CD14-positive monocyte (primary cell): ENCODE data around the gene TIMM50. TPM values are rescaled to one million over a fixed set of nuclear protein-coding genes. Genes with fewer than 3 reads are reported as not detected.
A peak's percentile ranks its signal among the peaks of the same experiment; 100 is the strongest.

Experiments used
- DNase-seq, 3 donors: peaks; one replicate each; pipeline ENCODE4 v3.0.0-alpha.2; 2011 to 2022
- H2AFZ ChIP-seq: 2 replicates; pipeline ENCODE4 v1.6.0; 2012; ENCODE audit warnings: mild to moderate bottlenecking, low read depth, low read length, inconsistent platforms; ENCODE audit not compliant: insufficient read depth, poor library complexity, severe bottlenecking
- H3K27ac ChIP-seq, 2 donors: 1 replicate in 1 of 2; 2 replicates in 1 of 2; pipeline ENCODE4 v1.5.1; 2012 to 2013; ENCODE audit warnings: low read length in 2 of 2, control low read depth in 1 of 2, inconsistent platforms in 1 of 2, low read depth in 1 of 2, mild to moderate bottlenecking in 1 of 2
- H3K27me3 ChIP-seq, 2 donors: one replicate each; pipeline versions ENCODE4 v1.6.0 to v1.6.1; 2011 to 2013; ENCODE audit warnings: low read length in 2 of 2; ENCODE audit not compliant: control insufficient read depth in 2 of 2, insufficient read depth in 2 of 2
- H3K36me3 ChIP-seq, 2 donors: replicated peaks in 1 of 2; 1 replicate in 1 of 2; 2 replicates in 1 of 2; pipeline versions ENCODE4 v1.5.1 to v1.6.1; 2012 to 2013; ENCODE audit warnings: low read length in 2 of 2, control low read depth in 1 of 2, inconsistent platforms in 1 of 2, mild to moderate bottlenecking in 1 of 2; ENCODE audit not compliant: insufficient read depth in 2 of 2, control insufficient read depth in 1 of 2
- H3K4me1 ChIP-seq, 2 donors: 1 replicate in 1 of 2; 2 replicates in 1 of 2; pipeline versions ENCODE4 v1.5.1 to v1.6.1; 2012 to 2013; ENCODE audit warnings: low read length in 2 of 2, control low read depth in 1 of 2, inconsistent platforms in 1 of 2, mild to moderate bottlenecking in 1 of 2, moderate library complexity in 1 of 2; ENCODE audit not compliant: insufficient read depth in 2 of 2, control insufficient read depth in 1 of 2
- H3K4me2 ChIP-seq: replicated peaks from 2 replicates; pipeline ENCODE3; 2012; ENCODE audit warnings: low read length, moderate library complexity, mild to moderate bottlenecking; ENCODE audit not compliant: poor library complexity, severe bottlenecking; ENCODE audit errors: extremely low read depth
- H3K4me3 ChIP-seq, 3 experiments: fragments of 200-600 bp in 1 of 3; sonication (generic) in 1 of 3; replicated peaks in 1 of 3; 1 replicate in 2 of 3; 2 replicates in 1 of 3; pipeline ENCODE4 v1.5.1; 2011 to 2013; ENCODE audit warnings: low read length in 3 of 3, mild to moderate bottlenecking in 3 of 3, control low read depth in 2 of 3, low read depth in 2 of 3, inconsistent platforms in 1 of 3, moderate library complexity in 1 of 3
- H3K79me2 ChIP-seq: 2 replicates; pipeline ENCODE4 v1.6.0; 2012; ENCODE audit warnings: mild to moderate bottlenecking, control low read depth, inconsistent platforms, low read length, moderate library complexity; ENCODE audit not compliant: insufficient read depth
- H3K9ac ChIP-seq: 2 replicates; pipeline ENCODE4 v1.6.0; 2017; ENCODE audit warnings: low read length, mild to moderate bottlenecking; ENCODE audit not compliant: insufficient read depth, poor library complexity, severe bottlenecking
- H3K9me3 ChIP-seq, 2 donors: replicated peaks in 1 of 2; 1 replicate in 1 of 2; 2 replicates in 1 of 2; pipeline versions ENCODE4 v1.5.1 to v1.6.1; 2012 to 2013; ENCODE audit warnings: low read length in 2 of 2, control low read depth in 1 of 2; ENCODE audit not compliant: control insufficient read depth in 1 of 2, insufficient read depth in 1 of 2
- H4K20me1 ChIP-seq: 2 replicates; pipeline ENCODE4 v1.6.0; 2012; ENCODE audit warnings: mild to moderate bottlenecking, low read length, control low read depth, moderate library complexity; ENCODE audit not compliant: insufficient read depth
- H3K27ac Mint-ChIP-seq, 7 donors: one replicate each; pipeline ENCODE4 v1.8.0; 2020; ENCODE audit warnings: mild to moderate bottlenecking in 7 of 7, mixed read lengths in 7 of 7, moderate library complexity in 6 of 7, inconsistent platforms in 2 of 7
- H3K27me3 Mint-ChIP-seq, 3 donors: one replicate each; pipeline ENCODE4 v1.8.0; 2021 to 2022; ENCODE audit warnings: low read depth in 3 of 3, mild to moderate bottlenecking in 3 of 3, mixed read lengths in 3 of 3, moderate library complexity in 3 of 3, inconsistent platforms in 1 of 3
- H3K36me3 Mint-ChIP-seq, 2 donors: one replicate each; pipeline ENCODE4 v1.8.0; 2020; ENCODE audit warnings: mixed read lengths in 2 of 2, inconsistent platforms in 1 of 2, mild to moderate bottlenecking in 1 of 2
- H3K4me1 Mint-ChIP-seq: one replicate; pipeline ENCODE4 v1.8.0; 2020; ENCODE audit warnings: mild to moderate bottlenecking, mixed read lengths
- H3K4me3 Mint-ChIP-seq, 2 donors: one replicate each; pipeline ENCODE4 v1.8.0; 2020; ENCODE audit warnings: mild to moderate bottlenecking in 2 of 2, mixed read lengths in 2 of 2, moderate library complexity in 1 of 2
- H3K9me3 Mint-ChIP-seq, 7 donors: one replicate each; pipeline ENCODE4 v1.8.0; 2020 to 2022; ENCODE audit warnings: mixed read lengths in 7 of 7, mild to moderate bottlenecking in 6 of 7, moderate library complexity in 6 of 7, inconsistent platforms in 2 of 7
- CTCF ChIP-seq: fragments of 200-600 bp; IDR thresholded peaks from one replicate; pipeline ENCODE4 v1.8.0; 2022; ENCODE audit warnings: antibody characterized with exemption, mild to moderate bottlenecking
- WGBS: methylation state at CpG from one replicate; pipeline ENCODE4 v1.1.5; 2013; ENCODE audit warnings: missing lambda C conversion rate; ENCODE audit not compliant: insufficient coverage; 5-methylcytosine and 5-hydroxymethylcytosine counted together
- intact Hi-C, 2 donors: fragments of 100-400 bp; cut with micrococcal nuclease; formaldehyde crosslinking; loops; one replicate each; pipeline versions ENCODE4 v1.15.0 to v1.15.1; 2023
- polyA plus RNA-seq, 3 donors: library from polyadenylated mRNA; depleted of rRNA in 1 of 3; unstranded in 2 of 3; stranded (reverse) in 1 of 3; fragments of 300-500 nt in 2 of 3; fragments of >200 nt in 1 of 3; fragmentation: Illumina TruSeq in 2 of 3; gene quantifications; 1 replicate in 2 of 3; 2 replicates in 1 of 3; pipeline ENCODE4 v1.2.3, GENCODE V29; 2012 to 2021

The TIMM50 gene
- polyA plus RNA-seq, 3 donors = 22.0 to 54.6 (median 43.8) TPM

GRCh38 chr19:39516270-39516669 lies 35.6 kb downstream of the TIMM50 start:
- DNase-seq = no peak
- Histone ChIP-seq H3K9ac (no peak overlapping the region), H3K36me3 (no peaks in the 10 kb centered on the region), H4K20me1 (no peaks in the 10 kb centered on the region), H3K79me2 (no peaks in the 10 kb centered on the region), H3K27ac (no peak overlapping the region), H3K27me3 (peaks cover 34 to 61% of the 10 kb centered on the region in 2 donors), H3K4me3 (no peak overlapping the region), H3K4me1 (peaks cover 0 to 10% of the 10 kb centered on the region in 2 donors), H3K4me2 (no peak overlapping the region), H2AFZ (peak overlapping the region; percentile 22), H3K9me3 (peaks cover 11 to 16% of the 10 kb centered on the region in 2 donors)
- peak overlapping the region in 1 of 2 donors; percentile 68 for H3K4me3 Mint-ChIP-seq
- no peaks in the 10 kb centered on the region for H3K36me3 Mint-ChIP-seq
- H3K27ac Mint-ChIP-seq = no peak overlapping the region
- peaks cover 12% of the 10 kb centered on the region for H3K4me1 Mint-ChIP-seq
- 35% methylated on average over 5 of the region's 6 CpGs for WGBS
- no peak for TF ChIP-seq CTCF
- intact Hi-C loops = no loop called here
- H3K9me3 Mint-ChIP-seq = peaks cover 0 to 26% (median 15%) of the 10 kb centered on the region in 7 donors
- peaks cover 71 to 75% (median 71%) of the 10 kb centered on the region in 3 donors for H3K27me3 Mint-ChIP-seq

- Histone ChIP-seq H3K36me3 (no peaks in the 10 kb centered on the region), H3K27me3 (peaks cover 34 to 56% of the 10 kb centered on the region in 2 donors), H3K4me3 (no peak overlapping the region), H3K4me2 (no peak overlapping the region), H3K9ac (no peak overlapping the region), H3K79me2 (no peaks in the 10 kb centered on the region), H4K20me1 (no peaks in the 10 kb centered on the region), H3K9me3 (peaks cover 11 to 16% of the 10 kb centered on the region in 2 donors), H3K4me1 (peaks cover 0 to 10% of the 10 kb centered on the region in 2 donors), H3K27ac (no peak overlapping the region), H2AFZ (no peak overlapping the region)
- Mint-ChIP-seq H3K36me3 (no peaks in the 10 kb centered on the region), H3K9me3 (peaks cover 0 to 22% (median 13%) of the 10 kb centered on the region in 7 donors), H3K27ac (no peak overlapping the region), H3K27me3 (peaks cover 63 to 69% (median 67%) of the 10 kb centered on the region in 3 donors), H3K4me1 (peaks cover 12% of the 10 kb centered on the region), H3K4me3 (peak overlapping the region in 1 of 2 donors; percentile 56)
- no peak for DNase-seq
- no peak for TF ChIP-seq CTCF
- 54% methylated on average over 3 of the region's 3 CpGs for WGBS
- intact Hi-C loops = no loop called here
Observed at GRCh38 chr19:39517432-39517831, 36.8 kb downstream of the TIMM50 start.
